Neuron (in vitro differentiated cells): ENCODE data around the gene PLCL1.

ENCODE experiments used
- H2AFZ ChIP-seq: one replicate; pipeline ENCODE4 v1.6.1; 2013; ENCODE audit warnings: low read depth, mild to moderate bottlenecking, inconsistent platforms, low read length, moderate library complexity
- H3K27me3 ChIP-seq: one replicate; pipeline ENCODE4 v1.6.1; 2013; ENCODE audit warnings: low read length; ENCODE audit not compliant: insufficient read depth
- H3K36me3 ChIP-seq: one replicate; pipeline ENCODE4 v1.6.1; 2013; ENCODE audit warnings: low read length; ENCODE audit not compliant: insufficient read depth
- H3K4me1 ChIP-seq: one replicate; pipeline ENCODE4 v1.6.1; 2013; ENCODE audit warnings: low read length; ENCODE audit not compliant: insufficient read depth
- H3K4me3 ChIP-seq: 2 replicates; pipeline ENCODE4 v1.5.1; 2013; ENCODE audit warnings: mild to moderate bottlenecking, low read length, moderate library complexity
- H3K9me3 ChIP-seq: one replicate; pipeline ENCODE4 v1.6.1; 2013; ENCODE audit warnings: low read length

The PLCL1 gene

GRCh38 chr2:197888321-197888720 is 83.9 kb downstream of the PLCL1 start:
- Histone ChIP-seq H3K27me3 (no peaks in the 10 kb centered on the region), H2AFZ (no peak overlapping the region), H3K36me3 (no peaks in the 10 kb centered on the region), H3K4me3 (no peak overlapping the region), H3K4me1 (peaks cover 19% of the 10 kb centered on the region), H3K9me3 (peaks cover 2% of the 10 kb centered on the region)

GRCh38 chr2:197889041-197889440 is 84.6 kb downstream of the PLCL1 start:
- H3K27me3 ChIP-seq = no peaks in the 10 kb centered on the region
- H3K4me1 ChIP-seq = peaks cover 21% of the 10 kb centered on the region
- no peak overlapping the region for H3K4me3 ChIP-seq
- H3K9me3 ChIP-seq = peaks cover 2% of the 10 kb centered on the region
- H2AFZ ChIP-seq = peak overlapping the region; percentile 92
- no peaks in the 10 kb centered on the region for H3K36me3 ChIP-seq

- H3K27me3 ChIP-seq = no peaks in the 10 kb centered on the region
- H2AFZ ChIP-seq = no peak overlapping the region
- H3K4me3 ChIP-seq = no peak overlapping the region
- peaks cover 21% of the 10 kb centered on the region for H3K4me1 ChIP-seq
- H3K9me3 ChIP-seq = peaks cover 2% of the 10 kb centered on the region
- no peaks in the 10 kb centered on the region for H3K36me3 ChIP-seq
These were observed 85.8 kb downstream of the PLCL1 start for GRCh38 chr2:197890168-197890567.

- H3K36me3 ChIP-seq = no peaks in the 10 kb centered on the region
- H3K27me3 ChIP-seq = no peaks in the 10 kb centered on the region
- H3K4me3 ChIP-seq = no peak overlapping the region
- no peak overlapping the region for H2AFZ ChIP-seq
- peaks cover 2% of the 10 kb centered on the region for H3K9me3 ChIP-seq
- H3K4me1 ChIP-seq = peaks cover 21% of the 10 kb centered on the region
These were observed 87.6 kb downstream of the PLCL1 start for GRCh38 chr2:197891897-197892442.

GRCh38 chr2:197893403-197894177 is 89.2 kb downstream of the PLCL1 start:
- H3K36me3 ChIP-seq = no peaks in the 10 kb centered on the region
- H3K9me3 ChIP-seq = no peaks in the 10 kb centered on the region
- H2AFZ ChIP-seq = no peak overlapping the region
- peaks cover 16% of the 10 kb centered on the region for H3K4me1 ChIP-seq
- H3K27me3 ChIP-seq = no peaks in the 10 kb centered on the region
- no peak overlapping the region for H3K4me3 ChIP-seq

- Histone ChIP-seq H2AFZ (no peak overlapping the region), H3K4me3 (no peak overlapping the region), H3K4me1 (peaks cover 5% of the 10 kb centered on the region), H3K36me3 (no peaks in the 10 kb centered on the region), H3K27me3 (no peaks in the 10 kb centered on the region), H3K9me3 (no peaks in the 10 kb centered on the region)
These were observed 90.4 kb downstream of the PLCL1 start for GRCh38 chr2:197894751-197895274.

- no peaks in the 10 kb centered on the region for H3K27me3 ChIP-seq
- H3K9me3 ChIP-seq = no peaks in the 10 kb centered on the region
- peaks cover 3% of the 10 kb centered on the region for H3K4me1 ChIP-seq
- no peaks in the 10 kb centered on the region for H3K36me3 ChIP-seq
- no peak overlapping the region for H3K4me3 ChIP-seq
- no peak overlapping the region for H2AFZ ChIP-seq
These were observed 93.7 kb downstream of the PLCL1 start for GRCh38 chr2:197897960-197898678.

- no peak overlapping the region for H2AFZ ChIP-seq
- no peaks in the 10 kb centered on the region for H3K36me3 ChIP-seq
- no peak overlapping the region for H3K4me3 ChIP-seq
These were observed 100.1 kb downstream of the PLCL1 start for GRCh38 chr2:197904446-197904845.

GRCh38 chr2:197908156-197908555 is 103.8 kb downstream of the PLCL1 start:
- Histone ChIP-seq H3K9me3 (no peaks in the 10 kb centered on the region), H3K27me3 (no peaks in the 10 kb centered on the region), H3K36me3 (no peaks in the 10 kb centered on the region), H3K4me3 (no peak overlapping the region), H2AFZ (no peak overlapping the region), H3K4me1 (no peaks in the 10 kb centered on the region)

More at GRCh38 chr2:197904446-197904845, 100.1 kb downstream of the PLCL1 start:
- no peaks in the 10 kb centered on the region for H3K27me3 ChIP-seq
- no peaks in the 10 kb centered on the region for H3K4me1 ChIP-seq
- no peaks in the 10 kb centered on the region for H3K9me3 ChIP-seq

GRCh38 chr2:197908990-197909776 is 104.8 kb downstream of the PLCL1 start:
- H3K27me3 ChIP-seq = no peaks in the 10 kb centered on the region
- H3K9me3 ChIP-seq = no peaks in the 10 kb centered on the region
- no peaks in the 10 kb centered on the region for H3K36me3 ChIP-seq
- no peaks in the 10 kb centered on the region for H3K4me1 ChIP-seq
- no peak overlapping the region for H3K4me3 ChIP-seq
- H2AFZ ChIP-seq = no peak overlapping the region

GRCh38 chr2:197911667-197912066 is 107.3 kb downstream of the PLCL1 start:
- Histone ChIP-seq H3K4me3 (no peak overlapping the region), H3K27me3 (no peaks in the 10 kb centered on the region), H3K4me1 (no peaks in the 10 kb centered on the region), H3K36me3 (no peaks in the 10 kb centered on the region), H3K9me3 (no peaks in the 10 kb centered on the region), H2AFZ (no peak overlapping the region)

- H3K4me1 ChIP-seq = no peaks in the 10 kb centered on the region
- H3K9me3 ChIP-seq = no peaks in the 10 kb centered on the region
- no peak overlapping the region for H3K4me3 ChIP-seq
- no peak overlapping the region for H2AFZ ChIP-seq
- no peaks in the 10 kb centered on the region for H3K27me3 ChIP-seq
- H3K36me3 ChIP-seq = no peaks in the 10 kb centered on the region
These were observed 108.7 kb downstream of the PLCL1 start for GRCh38 chr2:197913084-197913483.
